CD4-positive, alpha-beta T cell (primary cell): ENCODE results near the gene TEX14. TPM values are rescaled to one million over a fixed set of nuclear protein-coding genes. Genes with fewer than 3 reads are reported as not detected.
"Not testable (repeated sequence)": the region's sequence is repeated elsewhere in the genome, so short reads cannot be mapped to it uniquely, and the experiment has no call there.

ENCODE experiments used
- ATAC-seq: fragments of 200-7000 bp; cut with Tn5 transposase; one replicate; pipeline ENCODE4 v1.10.0; 2022; ENCODE audit warnings: mild to moderate bottlenecking; ENCODE audit not compliant: poor library complexity
- CTCF ChIA-PET: fragments of 350-600 bp; sonication (Branson Sonifier 250); formaldehyde crosslinking; loops from one replicate; lab custom pipeline; 2021; ENCODE audit warnings: antibody characterized with exemption, inconsistent platforms; lab: Charles Lee
- POLR2A ChIA-PET: fragments of 350-600 bp; sonication (Branson Sonifier 250); formaldehyde crosslinking; loops from one replicate; lab custom pipeline; 2021; ENCODE audit warnings: antibody characterized with exemption, inconsistent platforms; lab: Charles Lee
- DNase-seq, 14 experiments: peaks; one replicate each; pipeline ENCODE4 v3.0.0-alpha.2; 2013 to 2020; ENCODE audit warnings: mixed read lengths in 2 of 14
- H3K27ac ChIP-seq, 2 donors: one replicate each; pipeline versions ENCODE4 v1.5.1 to v1.7.0; 2013; ENCODE audit warnings: low read length in 2 of 2, low read depth in 1 of 2, mild to moderate bottlenecking in 1 of 2
- H3K27me3 ChIP-seq, 2 experiments: 1 replicate in 1 of 2; 2 replicates in 1 of 2; pipeline versions ENCODE4 v1.6.1 to v1.7.0; 2013; ENCODE audit warnings: low read length in 2 of 2, control low read depth in 1 of 2, mild to moderate bottlenecking in 1 of 2, moderate library complexity in 1 of 2; ENCODE audit not compliant: insufficient read depth in 2 of 2, control insufficient read depth in 1 of 2
- H3K36me3 ChIP-seq: one replicate; pipeline ENCODE4 v1.6.1; 2013; ENCODE audit warnings: low read length, control low read depth; ENCODE audit not compliant: insufficient read depth
- H3K4me1 ChIP-seq: one replicate; pipeline ENCODE4 v1.6.1; 2013; ENCODE audit warnings: low read length, control low read depth; ENCODE audit not compliant: insufficient read depth
- H3K4me3 ChIP-seq: one replicate; pipeline ENCODE4 v1.5.1; 2013; ENCODE audit warnings: mild to moderate bottlenecking, low read length, moderate library complexity
- H3K9me3 ChIP-seq, 2 experiments: 1 replicate in 1 of 2; 2 replicates in 1 of 2; pipeline versions ENCODE4 v1.6.1 to v1.7.0; 2013; ENCODE audit warnings: low read length in 2 of 2, mild to moderate bottlenecking in 2 of 2, control low read depth in 1 of 2, moderate library complexity in 1 of 2; ENCODE audit not compliant: control insufficient read depth in 1 of 2, insufficient read depth in 1 of 2
- H3K27ac Mint-ChIP-seq: one replicate; pipeline ENCODE4 v1.8.0; 2020; ENCODE audit warnings: mixed read lengths
- H3K27me3 Mint-ChIP-seq: one replicate; pipeline ENCODE4 v1.8.0; 2021; ENCODE audit warnings: mixed read lengths
- H3K36me3 Mint-ChIP-seq: one replicate; pipeline ENCODE4 v1.8.0; 2021; ENCODE audit warnings: low read depth, mixed read lengths
- H3K4me1 Mint-ChIP-seq: one replicate; pipeline ENCODE4 v1.8.0; 2021; ENCODE audit warnings: low read depth, mixed read lengths
- H3K4me3 Mint-ChIP-seq: one replicate; pipeline ENCODE4 v1.8.0; 2020; ENCODE audit warnings: mild to moderate bottlenecking, mixed read lengths
- H3K9me3 Mint-ChIP-seq: one replicate; pipeline ENCODE4 v1.8.0; 2020; ENCODE audit warnings: mixed read lengths
- intact Hi-C, 2 experiments: fragments of 100-400 bp; cut with DNase I in 1 of 2; cut with micrococcal nuclease in 1 of 2; formaldehyde crosslinking; loops; one replicate each; pipeline versions ENCODE4 v1.15.1 to v1.9.0; 2023 to 2025; cut with DNase I, micrococcal nuclease
- total RNA-seq, 174 experiments: library from RNA in 2 of 174; stranded (reverse) in 2 of 174; gene quantifications; one replicate each; pipeline ENCODE4 v1.2.3 and lab custom pipeline; 2021 to 2026
- TF ChIP-seq, protein P1 (sequence below): fragments of 200-600 bp; IDR thresholded peaks from one replicate; pipeline ENCODE4 v1.8.0; 2022; ENCODE audit warnings: antibody characterized with exemption, mild to moderate bottlenecking

Gene TEX14
- total RNA-seq, 2 experiments from 2014 or later: 0.47 to 0.66 TPM

DNA sequence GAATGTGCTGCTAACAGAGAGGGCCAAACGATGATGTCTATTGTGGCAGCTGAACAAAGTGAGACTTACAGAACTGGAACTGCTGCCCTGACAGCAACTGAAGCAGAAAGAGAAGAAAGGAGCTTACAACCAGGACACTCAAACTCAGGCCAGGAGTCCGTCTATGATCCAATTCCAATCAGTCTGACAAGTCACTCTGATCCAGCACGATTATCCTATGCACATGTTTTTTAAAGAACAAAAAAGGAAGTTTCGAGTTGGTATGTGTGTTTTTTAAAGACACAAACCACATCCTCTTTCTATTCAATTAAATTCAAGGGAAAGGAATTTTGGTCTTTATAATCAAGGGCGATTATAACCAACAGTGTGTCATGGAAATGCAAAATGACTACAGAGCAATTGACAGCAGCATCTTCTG lies 135.0 kb downstream of the TEX14 start:
- ATAC-seq: no peak
- Histone ChIP-seq H3K36me3 (no peaks in the 10 kb centered on the region), H3K4me3 (no peak overlapping the region), H3K27ac (no peak overlapping the region), H3K4me1 (no peaks in the 10 kb centered on the region), H3K9me3 (no peaks in the 10 kb centered on the region), H3K27me3 (no peaks in the 10 kb centered on the region)
- TF ChIP-seq, protein P1, sequence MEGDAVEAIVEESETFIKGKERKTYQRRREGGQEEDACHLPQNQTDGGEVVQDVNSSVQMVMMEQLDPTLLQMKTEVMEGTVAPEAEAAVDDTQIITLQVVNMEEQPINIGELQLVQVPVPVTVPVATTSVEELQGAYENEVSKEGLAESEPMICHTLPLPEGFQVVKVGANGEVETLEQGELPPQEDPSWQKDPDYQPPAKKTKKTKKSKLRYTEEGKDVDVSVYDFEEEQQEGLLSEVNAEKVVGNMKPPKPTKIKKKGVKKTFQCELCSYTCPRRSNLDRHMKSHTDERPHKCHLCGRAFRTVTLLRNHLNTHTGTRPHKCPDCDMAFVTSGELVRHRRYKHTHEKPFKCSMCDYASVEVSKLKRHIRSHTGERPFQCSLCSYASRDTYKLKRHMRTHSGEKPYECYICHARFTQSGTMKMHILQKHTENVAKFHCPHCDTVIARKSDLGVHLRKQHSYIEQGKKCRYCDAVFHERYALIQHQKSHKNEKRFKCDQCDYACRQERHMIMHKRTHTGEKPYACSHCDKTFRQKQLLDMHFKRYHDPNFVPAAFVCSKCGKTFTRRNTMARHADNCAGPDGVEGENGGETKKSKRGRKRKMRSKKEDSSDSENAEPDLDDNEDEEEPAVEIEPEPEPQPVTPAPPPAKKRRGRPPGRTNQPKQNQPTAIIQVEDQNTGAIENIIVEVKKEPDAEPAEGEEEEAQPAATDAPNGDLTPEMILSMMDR: no peak
- Mint-ChIP-seq H3K4me1 (peaks cover 6% of the 10 kb centered on the region), H3K4me3 (no peak overlapping the region), H3K36me3 (no peaks in the 10 kb centered on the region), H3K27ac (no peak overlapping the region), H3K9me3 (no peaks in the 10 kb centered on the region), H3K27me3 (no peaks in the 10 kb centered on the region)
- CTCF ChIA-PET: interaction anchor here (1.0 kb wide), 1 partner anchor 38 kb away, joined by 3 read pairs; no protein-coding TSS in a partner anchor
- peak in 1 of 14 experiments; percentile 8 for DNase-seq
- intact Hi-C loops: no loop called here
- POLR2A ChIA-PET: no interaction called here

DNA sequence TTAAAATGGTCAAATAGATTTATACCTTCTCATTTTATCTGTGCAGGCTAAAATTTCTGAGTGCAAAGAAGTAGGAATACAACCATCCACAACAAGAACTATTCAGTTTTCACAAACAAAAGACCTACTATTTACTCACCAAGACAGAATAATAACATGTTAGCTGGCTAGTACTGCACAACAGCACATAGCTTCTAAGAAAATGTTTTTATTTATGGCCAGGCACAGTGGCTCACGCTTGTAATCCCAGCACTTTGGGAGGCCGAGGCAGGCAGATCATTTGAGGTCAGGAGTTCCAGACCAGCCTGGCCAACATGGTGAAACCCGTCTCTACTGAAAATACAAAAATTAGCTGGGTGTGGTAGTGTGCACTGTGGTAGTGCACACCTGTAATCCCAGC lies 136.7 kb downstream of the TEX14 start:
- H3K9me3 Mint-ChIP-seq, H3K27ac ChIP-seq, intact Hi-C loops, H3K27me3 ChIP-seq, H3K27ac Mint-ChIP-seq, H3K36me3 Mint-ChIP-seq, H3K4me1 Mint-ChIP-seq, H3K27me3 Mint-ChIP-seq, H3K4me3 Mint-ChIP-seq, H3K9me3 ChIP-seq, H3K36me3 ChIP-seq, H3K4me3 ChIP-seq, H3K4me1 ChIP-seq, ATAC-seq, DNase-seq: not testable (repeated sequence)
- ChIA-PET POLR2A (interaction anchor here (0.8 kb wide), 1 partner anchor 547 kb away, joined by 3 read pairs; no protein-coding TSS in a partner anchor), CTCF (interaction anchor here (0.7 kb wide), 1 partner anchor 305 kb away, joined by 3 read pairs; no protein-coding TSS in a partner anchor)

DNA sequence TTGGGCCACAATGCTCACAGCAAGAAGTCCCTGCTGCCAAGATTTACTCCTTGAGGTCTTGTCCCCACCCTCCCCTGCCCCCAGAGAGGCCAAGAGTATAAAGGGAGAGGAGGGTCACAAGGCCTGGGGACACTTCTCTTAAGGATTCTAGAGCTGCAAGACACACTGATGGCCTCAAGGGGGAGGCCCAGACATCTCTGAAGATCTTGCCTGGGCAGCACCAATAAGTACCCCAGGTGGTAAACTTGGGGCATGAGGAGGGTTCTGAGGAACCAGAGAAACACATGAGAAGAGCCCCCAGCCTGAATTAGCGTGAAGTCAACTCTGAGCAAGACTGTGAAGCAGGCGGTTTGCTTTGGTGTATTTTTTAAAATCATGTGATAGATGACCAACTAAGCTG lies 150.6 kb downstream of the TEX14 start:
- H3K36me3 ChIP-seq: no peaks in the 10 kb centered on the region
- no peak for DNase-seq
- TF ChIP-seq, protein P1: no peak
- intact Hi-C loops: no loop called here
- POLR2A ChIA-PET: no interaction called here
- no peak overlapping the region for H3K4me3 ChIP-seq
- H3K27me3 ChIP-seq: peaks cover 0 to 2% of the 10 kb centered on the region in 2 experiments
- H3K27ac ChIP-seq: no peak overlapping the region
- H3K4me3 Mint-ChIP-seq: no peak overlapping the region
- ATAC-seq: no peak
- no peaks in the 10 kb centered on the region for H3K27me3 Mint-ChIP-seq
- no peaks in the 10 kb centered on the region for H3K36me3 Mint-ChIP-seq
- H3K27ac Mint-ChIP-seq: no peak overlapping the region
- H3K4me1 Mint-ChIP-seq: no peaks in the 10 kb centered on the region
- H3K9me3 Mint-ChIP-seq: no peaks in the 10 kb centered on the region
- H3K4me1 ChIP-seq: no peaks in the 10 kb centered on the region
- CTCF ChIA-PET: interaction anchor here (1.2 kb wide), 1 partner anchor 20 kb away, joined by 3 read pairs; no protein-coding TSS in a partner anchor
- H3K9me3 ChIP-seq: no peaks in the 10 kb centered on the region

DNA sequence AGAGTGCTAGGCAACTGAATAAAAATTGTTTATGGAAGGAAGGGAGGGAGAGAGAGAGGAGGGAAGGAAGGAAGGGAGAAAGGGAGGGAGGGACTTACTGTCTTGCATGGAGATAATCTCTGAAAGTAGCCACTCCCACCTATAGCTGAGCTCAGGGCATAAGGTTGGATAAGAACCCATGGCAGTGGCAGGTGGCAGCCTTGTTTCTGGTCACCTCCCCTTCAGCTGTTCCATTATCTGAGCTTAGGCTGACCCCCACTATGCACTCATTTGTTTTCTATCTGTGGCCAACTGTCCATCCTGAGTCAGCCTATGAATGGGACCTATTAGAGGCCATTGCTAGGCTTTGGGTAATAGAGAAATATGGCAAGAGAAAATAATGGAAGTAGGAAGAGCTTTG lies 152.1 kb downstream of the TEX14 start:
- intact Hi-C loops: no loop called here
- Histone ChIP-seq H3K27me3 (peaks cover 0 to 8% of the 10 kb centered on the region in 2 experiments), H3K36me3 (no peaks in the 10 kb centered on the region), H3K4me3 (no peak overlapping the region), H3K9me3 (no peaks in the 10 kb centered on the region), H3K27ac (no peak overlapping the region), H3K4me1 (no peaks in the 10 kb centered on the region)
- Mint-ChIP-seq H3K36me3 (no peaks in the 10 kb centered on the region), H3K27me3 (peaks cover 12% of the 10 kb centered on the region), H3K27ac (no peak overlapping the region), H3K9me3 (no peaks in the 10 kb centered on the region), H3K4me3 (no peak overlapping the region), H3K4me1 (no peaks in the 10 kb centered on the region)
- no peak for ATAC-seq
- TF ChIP-seq, protein P1: no peak
- no peak for DNase-seq
- ChIA-PET POLR2A (no interaction called here), CTCF (interaction anchor here (0.6 kb wide), 1 partner anchor 1816 kb away, joined by 4 read pairs; no protein-coding TSS in a partner anchor)
